Kidney (tissue), 14 donors: ENCODE results near the gene KCNMB3. TPM values are rescaled to one million over a fixed set of nuclear protein-coding genes. Genes with fewer than 3 reads are reported as not detected.

Experiments used
- DNase-seq, 5 donors: peaks; one replicate each; pipeline ENCODE4 v3.0.0-alpha.2; 2013 to 2020
- FAIRE-seq: peaks from 2 replicates; lab custom pipeline; 2012; peaks lifted over from hg19 to GRCh38; lab: Jason Lieb, UNC
- H3K27ac ChIP-seq, 2 donors: one replicate each; pipeline ENCODE4 v1.7.0; 2013; ENCODE audit warnings: low read depth in 2 of 2, low read length in 2 of 2, inconsistent platforms in 1 of 2
- H3K27me3 ChIP-seq: one replicate; pipeline ENCODE4 v1.7.1; 2013; ENCODE audit warnings: low read length, inconsistent platforms; ENCODE audit not compliant: control insufficient read depth, insufficient read depth
- H3K36me3 ChIP-seq, 3 donors: one replicate each; pipeline versions ENCODE4 v1.7.0 to v1.7.1; 2013; ENCODE audit warnings: low read length in 3 of 3, control low read depth in 1 of 3, inconsistent platforms in 1 of 3; ENCODE audit not compliant: insufficient read depth in 3 of 3, control insufficient read depth in 2 of 3
- H3K4me1 ChIP-seq, 3 donors: one replicate each; pipeline versions ENCODE4 v1.7.0 to v1.7.1; 2013; ENCODE audit warnings: low read length in 3 of 3, inconsistent platforms in 1 of 3, low read depth in 1 of 3; ENCODE audit not compliant: control insufficient read depth in 2 of 3, insufficient read depth in 2 of 3
- H3K4me3 ChIP-seq, 3 donors: one replicate each; pipeline versions ENCODE4 v1.7.0 to v1.8.1; 2013; ENCODE audit warnings: low read length in 3 of 3, control low read depth in 1 of 3, inconsistent platforms in 1 of 3
- H3K9ac ChIP-seq, 3 donors: one replicate each; pipeline versions ENCODE4 v1.7.0 to v1.7.1; 2013; ENCODE audit warnings: low read length in 3 of 3, control low read depth in 1 of 3, inconsistent platforms in 1 of 3
- H3K9me3 ChIP-seq, 3 donors: one replicate each; pipeline versions ENCODE4 v1.7.0 to v1.7.1; 2013; ENCODE audit warnings: low read length in 3 of 3, control low read depth in 1 of 3, inconsistent platforms in 1 of 3; ENCODE audit not compliant: control insufficient read depth in 2 of 3, insufficient read depth in 1 of 3
- intact Hi-C: fragments of 100-400 bp; cut with DNase I; formaldehyde crosslinking; loops from one replicate; pipeline ENCODE4 v1.11.1; 2022
- polyA plus RNA-seq: library from polyadenylated mRNA; stranded (reverse); fragments of 350-450 nt; fragmentation: Illumina TruSeq; extraction: RNeasy Lipid Tissue Mini Kit (QIAGEN cat#74804); gene quantifications from one replicate; pipeline ENCODE4 v1.2.3, GENCODE V29; 2014; ENCODE audit warnings: low read depth, low replicate concordance; ENCODE audit not compliant: insufficient read depth
- total RNA-seq: library from RNA; stranded (reverse); fragmentation: NEBNext Ultra II Directional; extraction: Animal tissue kit (Norgen Biotek cat#: 25700); gene quantifications from one replicate; pipeline ENCODE4 v1.2.1, GENCODE V29; 2021
- TF ChIP-seq, protein P1 (sequence below): IDR thresholded peaks from 3 replicates; pipeline ENCODE4 v1.5.1; 2012; ENCODE audit warnings: mild to moderate bottlenecking, moderate library complexity, borderline replicate concordance; ENCODE audit not compliant: insufficient read depth; ENCODE audit errors: extremely low read depth
- donor health status: control.
- donor health status: control.
- donor health status: control.
- donor health status: control.
- donor health status: control.
- donor health status: DM: yes; HTN: yes; CAD: no.
- donor health status: Normal renal cell carcinoma (clear cell type).

Gene KCNMB3
- total and polyA plus RNA-seq, 2 donors from 2014 or later, result 1.7 to 3.7 TPM

DNA sequence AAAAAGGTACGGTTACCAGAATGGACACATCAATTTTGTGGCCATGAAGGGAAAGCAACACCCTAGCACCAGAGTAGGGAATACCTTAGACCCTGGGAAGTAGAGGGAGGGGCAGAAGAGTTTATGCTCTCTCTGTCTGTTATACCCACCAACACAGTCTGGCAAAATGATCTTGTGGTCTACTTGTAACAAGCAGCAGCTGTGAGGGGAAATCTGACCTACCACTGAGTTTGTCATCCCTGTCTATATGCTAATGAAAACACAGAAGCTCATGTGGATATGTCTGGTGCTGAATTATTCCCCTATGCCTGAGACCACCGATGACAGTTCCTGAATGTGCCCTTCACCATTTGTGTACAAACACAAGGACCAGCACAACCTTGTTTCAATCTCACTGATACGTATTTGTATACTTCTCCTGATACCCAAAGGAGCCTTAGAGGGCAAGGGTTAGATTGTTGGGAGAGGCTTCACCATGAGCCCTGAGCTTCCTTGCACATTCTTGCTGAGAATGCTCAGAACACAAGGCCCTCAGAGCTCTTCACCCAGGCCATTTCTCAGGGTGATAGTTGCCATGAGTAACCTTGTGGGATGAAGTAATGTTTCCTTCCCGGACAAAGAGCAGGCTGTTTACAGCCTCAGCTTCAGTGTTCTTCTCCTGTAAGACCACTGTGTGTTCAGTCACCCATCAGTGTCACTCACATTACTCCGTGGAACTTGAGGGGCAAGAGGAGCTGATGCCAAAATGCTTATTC is 47.2 kb upstream of the KCNMB3 start:
- DNase-seq (no peak), FAIRE-seq (no peak)
- H3K36me3 ChIP-seq, result no peaks in the 10 kb centered on the region
- intact Hi-C loops, result no loop called here
- TF ChIP-seq, protein P1, sequence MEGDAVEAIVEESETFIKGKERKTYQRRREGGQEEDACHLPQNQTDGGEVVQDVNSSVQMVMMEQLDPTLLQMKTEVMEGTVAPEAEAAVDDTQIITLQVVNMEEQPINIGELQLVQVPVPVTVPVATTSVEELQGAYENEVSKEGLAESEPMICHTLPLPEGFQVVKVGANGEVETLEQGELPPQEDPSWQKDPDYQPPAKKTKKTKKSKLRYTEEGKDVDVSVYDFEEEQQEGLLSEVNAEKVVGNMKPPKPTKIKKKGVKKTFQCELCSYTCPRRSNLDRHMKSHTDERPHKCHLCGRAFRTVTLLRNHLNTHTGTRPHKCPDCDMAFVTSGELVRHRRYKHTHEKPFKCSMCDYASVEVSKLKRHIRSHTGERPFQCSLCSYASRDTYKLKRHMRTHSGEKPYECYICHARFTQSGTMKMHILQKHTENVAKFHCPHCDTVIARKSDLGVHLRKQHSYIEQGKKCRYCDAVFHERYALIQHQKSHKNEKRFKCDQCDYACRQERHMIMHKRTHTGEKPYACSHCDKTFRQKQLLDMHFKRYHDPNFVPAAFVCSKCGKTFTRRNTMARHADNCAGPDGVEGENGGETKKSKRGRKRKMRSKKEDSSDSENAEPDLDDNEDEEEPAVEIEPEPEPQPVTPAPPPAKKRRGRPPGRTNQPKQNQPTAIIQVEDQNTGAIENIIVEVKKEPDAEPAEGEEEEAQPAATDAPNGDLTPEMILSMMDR, result no peak
- peaks cover 0 to 9% (median 0%) of the 10 kb centered on the region in 3 donors for H3K9me3 ChIP-seq
- no peaks in the 10 kb centered on the region for H3K4me1 ChIP-seq
- no peak overlapping the region for H3K4me3 ChIP-seq
- no peak overlapping the region for H3K27ac ChIP-seq
- H3K27me3 ChIP-seq, result no peaks in the 10 kb centered on the region
- no peak overlapping the region for H3K9ac ChIP-seq

DNA sequence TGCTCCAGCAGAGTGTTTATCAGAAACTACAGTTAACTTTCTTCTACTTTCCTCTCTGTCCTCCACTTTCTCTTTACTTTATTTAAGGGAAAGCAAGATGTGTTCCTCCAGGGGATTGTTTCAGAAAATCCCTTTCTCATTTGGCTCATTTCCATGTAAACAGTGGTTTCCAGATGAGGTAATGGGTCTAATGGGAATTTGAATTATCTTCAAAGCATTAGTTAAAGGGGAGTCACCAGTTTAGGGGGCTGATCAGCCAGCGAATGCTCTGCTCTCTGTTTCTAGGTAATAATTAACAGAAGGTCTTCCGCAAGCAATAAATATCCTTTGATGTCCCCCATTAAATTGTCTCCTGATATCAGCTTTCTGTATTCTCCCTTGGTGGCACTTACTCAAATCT is 41.5 kb upstream of the KCNMB3 start:
- Histone ChIP-seq H3K4me3 (no peak overlapping the region), H3K27ac (no peak overlapping the region), H3K4me1 (no peaks in the 10 kb centered on the region), H3K36me3 (no peaks in the 10 kb centered on the region), H3K9me3 (no peaks in the 10 kb centered on the region), H3K9ac (no peak overlapping the region), H3K27me3 (no peaks in the 10 kb centered on the region)
- intact Hi-C loops, result no loop called here
- TF ChIP-seq, protein P1, result no peak
- peak in 2 of 5 donors; percentile 55 to 59 for DNase-seq
- FAIRE-seq, result no peak

DNA sequence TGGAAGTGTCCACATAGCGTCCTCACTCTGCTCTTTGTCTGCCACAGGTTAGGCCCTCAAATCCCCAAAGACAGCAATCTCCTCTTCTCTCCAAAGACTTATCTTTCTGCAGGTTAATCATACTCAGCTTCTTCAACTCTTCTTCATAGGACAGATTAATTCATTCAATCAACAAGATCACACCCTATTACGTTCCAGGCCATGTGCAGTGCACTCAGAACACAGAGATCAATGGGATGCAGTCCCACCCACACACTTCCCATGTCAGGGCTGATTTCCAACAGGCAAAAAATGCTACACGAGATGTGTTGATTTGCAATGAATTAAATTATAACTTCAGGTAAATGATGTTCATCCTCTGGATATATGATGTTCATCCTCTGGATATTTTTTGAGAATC is 38.4 kb upstream of the KCNMB3 start:
- Histone ChIP-seq H3K9ac (no peak overlapping the region), H3K4me1 (no peaks in the 10 kb centered on the region), H3K9me3 (no peaks in the 10 kb centered on the region), H3K27ac (no peak overlapping the region), H3K4me3 (no peak overlapping the region), H3K36me3 (no peaks in the 10 kb centered on the region), H3K27me3 (no peaks in the 10 kb centered on the region)
- FAIRE-seq (no peak), DNase-seq (no peak)
- intact Hi-C loops, result no loop called here
- TF ChIP-seq, protein P1, result no peak
